HCT116 (cell line): ENCODE measurements around the gene YBEY. TPM values are rescaled to one million over a fixed set of nuclear protein-coding genes. Genes with fewer than 3 reads are reported as not detected.

Experiments used
- ATAC-seq: fragments of 200-7000 bp; cut with Tn5 transposase; 2 replicates; pipeline ENCODE4 v1.9.1; 2020; ENCODE audit warnings: mild to moderate bottlenecking, moderate library complexity
- BruUV-seq: library from RNA; stranded (reverse); fragments of 400-500 nt; replicated peaks from 2 replicates; lab custom pipeline; 2021; lab: Mats Ljungman, UMichigan
- CTCF ChIA-PET: fragments of 300-600 bp; sonication (Branson Sonifier 250); formaldehyde crosslinking; loops from one replicate; lab custom pipeline; 2021; ENCODE audit warnings: antibody characterized with exemption; lab: Charles Lee
- POLR2A ChIA-PET: fragments of 300-600, 350-600 bp; sonication (Branson Sonifier 250); formaldehyde crosslinking; loops from one replicate; lab custom pipeline; 2021; ENCODE audit warnings: antibody characterized with exemption; lab: Charles Lee
- RAD21 ChIA-PET, 2 experiments: fragments of 300-600 bp; sonication (Branson Sonifier 250); formaldehyde crosslinking; loops; one replicate each; lab custom pipeline; 2023; ENCODE audit warnings: low total read pairs in 2 of 2; ENCODE audit not compliant: uncharacterized antibody in 2 of 2, unreplicated experiment in 2 of 2, low non-redundant PET in 1 of 2; lab: Charles Lee
- DNase-seq: peaks from one replicate; pipeline ENCODE4 v3.0.0-alpha.2; 2010; ENCODE audit warnings: low read depth, low spot score
- H2AFZ ChIP-seq: fragments of 200-600 bp; shearing (Covaris generic), sonication (generic); 2 replicates; pipeline ENCODE4 v1.6.1; 2017; ENCODE audit warnings: low read depth, mixed run types, mixed read lengths, antibody characterized with exemption, low read length; ENCODE audit not compliant: poor library complexity, severe bottlenecking
- H3K27ac ChIP-seq: 2 replicates; pipeline ENCODE4 v1.5.1; 2012; ENCODE audit warnings: low read depth, low read length
- H3K27me3 ChIP-seq: fragments of 200-600 bp; sonication (generic); 2 replicates; pipeline ENCODE4 v1.6.1; 2016; ENCODE audit warnings: mixed run types, low read length, mixed read lengths; ENCODE audit not compliant: insufficient read depth
- H3K36me3 ChIP-seq, 2 experiments: fragments of 200-500 bp in 1 of 2; fragments of 200-600 bp in 1 of 2; sonication (Bioruptor generic) in 1 of 2; sonication (generic) in 1 of 2; 2 replicates each; pipeline versions ENCODE4 v1.5.1 to v1.6.1; 2014 to 2016; ENCODE audit warnings: low read length in 2 of 2, inconsistent platforms in 1 of 2, mixed read lengths in 1 of 2, mixed run types in 1 of 2; ENCODE audit not compliant: insufficient read depth in 2 of 2, control insufficient read depth in 1 of 2
- H3K4me1 ChIP-seq, 2 experiments: fragments of 200-600 bp in 1 of 2; sonication (generic) in 1 of 2; 2 replicates each; pipeline versions ENCODE4 v1.5.1 to v1.6.1; 2012 to 2017; ENCODE audit warnings: low read length in 2 of 2, inconsistent platforms in 1 of 2, mild to moderate bottlenecking in 1 of 2, mixed read lengths in 1 of 2, mixed run types in 1 of 2, moderate library complexity in 1 of 2; ENCODE audit not compliant: insufficient read depth in 2 of 2, control insufficient read depth in 1 of 2
- H3K4me2 ChIP-seq: fragments of 200-600 bp; sonication (generic); 2 replicates; pipeline ENCODE4 v1.6.1; 2017; ENCODE audit warnings: mixed run types, low read length, mixed read lengths
- H3K4me3 ChIP-seq, 2 experiments: fragments of 200-600 bp in 1 of 2; sonication (generic) in 1 of 2; replicated peaks in 1 of 2; 2 replicates each; pipeline ENCODE4 v1.5.1; 2011 to 2016; ENCODE audit warnings: low read length in 2 of 2, control low read depth in 1 of 2, low read depth in 1 of 2, mild to moderate bottlenecking in 1 of 2, mixed read lengths in 1 of 2, mixed run types in 1 of 2
- H3K79me2 ChIP-seq: fragments of 200-600 bp; sonication (generic); 2 replicates; pipeline ENCODE4 v1.6.1; 2017; ENCODE audit warnings: mild to moderate bottlenecking, mixed run types, low read length, moderate library complexity, mixed read lengths; ENCODE audit not compliant: insufficient read depth
- H3K9ac ChIP-seq: fragments of 200-600 bp; sonication (generic); 2 replicates; pipeline ENCODE4 v1.6.1; 2016; ENCODE audit warnings: low read length, mixed read lengths
- H3K9me2 ChIP-seq: fragments of 200-600 bp; sonication (generic), shearing (Covaris generic); 2 replicates; pipeline ENCODE4 v1.6.1; 2017; ENCODE audit warnings: mixed run types, mild to moderate bottlenecking, moderate library complexity; ENCODE audit not compliant: insufficient read depth
- H3K9me3 ChIP-seq, 2 experiments: fragments of 200-500 bp in 1 of 2; fragments of 200-600 bp in 1 of 2; sonication (Bioruptor generic) in 1 of 2; sonication (generic) in 1 of 2; 2 replicates each; pipeline ENCODE4 v1.6.1; 2014 to 2017; ENCODE audit warnings: low read length in 2 of 2, mixed read lengths in 2 of 2, inconsistent platforms in 1 of 2, low read depth in 1 of 2, mild to moderate bottlenecking in 1 of 2, mixed run types in 1 of 2, moderate library complexity in 1 of 2; ENCODE audit not compliant: control insufficient read depth in 1 of 2, insufficient read depth in 1 of 2
- H4K20me1 ChIP-seq: fragments of 200-600 bp; sonication (generic), shearing (Covaris generic); 2 replicates; pipeline ENCODE4 v1.6.1; 2017; ENCODE audit warnings: mixed run types, mild to moderate bottlenecking, moderate library complexity; ENCODE audit not compliant: insufficient read depth
- CBX3 ChIP-seq: IDR thresholded peaks from 2 replicates; pipeline ENCODE4 v1.6.1; 2012; ENCODE audit warnings: low read depth
- CEBPB ChIP-seq: IDR thresholded peaks from 2 replicates; pipeline ENCODE4 v1.6.1; 2012; ENCODE audit warnings: low read depth
- EGR1 ChIP-seq: IDR thresholded peaks from 2 replicates; pipeline ENCODE4 v1.6.1; 2012; ENCODE audit warnings: low read depth
- ELF1 ChIP-seq: IDR thresholded peaks from 2 replicates; pipeline ENCODE4 v1.6.1; 2012; ENCODE audit warnings: low read depth, borderline replicate concordance
- EZH2 ChIP-seq: fragments of 200-600 bp; sonication (generic); IDR thresholded peaks from 2 replicates; pipeline ENCODE4 v1.6.1; 2017; ENCODE audit warnings: antibody characterized with exemption, mixed run types
- EZH2phosphoT487 ChIP-seq: fragments of 200-600 bp; IDR thresholded peaks from 2 replicates; pipeline ENCODE4 v1.6.1; 2018; ENCODE audit warnings: antibody characterized with exemption, borderline replicate concordance
- POLR2A ChIP-seq: IDR thresholded peaks from 2 replicates; pipeline ENCODE4 v1.7.0; 2011; ENCODE audit warnings: borderline replicate concordance; ENCODE audit not compliant: insufficient read depth, insufficient read length; ENCODE audit errors: extremely low read depth
- RAD21 ChIP-seq: IDR thresholded peaks from 2 replicates; pipeline ENCODE4 v1.6.1; 2012; ENCODE audit warnings: low read depth, mild to moderate bottlenecking
- SIN3A ChIP-seq: IDR thresholded peaks from 2 replicates; pipeline ENCODE4 v1.6.1; 2012; ENCODE audit warnings: low read depth
- SP1 ChIP-seq: IDR thresholded peaks from 2 replicates; pipeline ENCODE4 v1.6.1; 2012; ENCODE audit warnings: low read depth
- SRF ChIP-seq: IDR thresholded peaks from 2 replicates; pipeline ENCODE4 v1.6.1; 2012; ENCODE audit warnings: low read depth
- TCF7L2 ChIP-seq: IDR thresholded peaks from 2 replicates; pipeline ENCODE4 v1.7.0; 2011; ENCODE audit warnings: borderline replicate concordance, inconsistent platforms; ENCODE audit not compliant: insufficient read depth, insufficient read length; ENCODE audit errors: extremely low read depth
- YY1 ChIP-seq: IDR thresholded peaks from 2 replicates; pipeline ENCODE4 v1.6.1; 2011; ENCODE audit warnings: low read length, low read depth, moderate library complexity, mild to moderate bottlenecking; ENCODE audit not compliant: insufficient replicate concordance; ENCODE audit errors: extremely low read depth
- ZBTB33 ChIP-seq: IDR thresholded peaks from 2 replicates; pipeline ENCODE4 v1.6.1; 2011; ENCODE audit warnings: mild to moderate bottlenecking, low read length, moderate library complexity; ENCODE audit not compliant: insufficient replicate concordance; ENCODE audit errors: extremely low read depth
- intact Hi-C: fragments of 100-400 bp; cut with micrococcal nuclease; formaldehyde crosslinking; loops from 2 replicates; pipeline ENCODE4 v1.10.0; 2022
- total RNA-seq: library from RNA; stranded (reverse); gene quantifications from one replicate; pipeline ENCODE4 v1.2.1, GENCODE V29; 2021; ENCODE audit not compliant: unreplicated experiment
- TF ChIP-seq, protein P1 (sequence below): IDR thresholded peaks from 2 replicates; pipeline ENCODE4 v1.6.1; 2012
- TF ChIP-seq, protein P2 (sequence below): IDR thresholded peaks from 2 replicates; pipeline ENCODE4 v1.6.1; 2012; ENCODE audit warnings: low read depth

The YBEY gene
- total RNA-seq, 1 experiment from 2014 or later = 31.5 TPM

DNA sequence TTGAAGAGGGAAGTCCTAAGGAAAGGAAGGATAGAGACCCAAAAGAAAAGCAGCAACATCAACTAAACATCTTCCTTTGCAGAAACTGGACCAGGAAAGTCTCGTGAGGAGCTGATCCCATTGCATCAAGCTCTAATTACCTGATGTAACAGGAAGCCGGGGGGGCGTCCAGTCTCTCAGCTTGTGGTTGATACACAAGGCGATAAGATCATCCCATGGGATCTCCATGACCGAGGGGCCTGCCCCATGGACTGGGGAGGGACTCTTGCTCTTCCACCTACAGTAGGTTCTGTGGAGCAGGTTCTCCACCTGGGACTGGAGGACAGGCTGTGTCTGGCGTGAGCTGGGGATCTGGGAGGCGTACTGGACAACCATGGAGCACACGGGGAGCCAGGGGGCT is 42.8 kb upstream of the YBEY start:
- BruUV-seq = no TSS peak
- no peak for ATAC-seq
- H3K9me3 ChIP-seq = no peaks in the 10 kb centered on the region
- H2AFZ ChIP-seq = no peak overlapping the region
- ChIA-PET RAD21 (no interaction called here), POLR2A (no interaction called here), CTCF (no interaction called here)
- no peaks in the 10 kb centered on the region for H3K9me2 ChIP-seq
- H3K4me2 ChIP-seq = no peak overlapping the region
- no peak overlapping the region for H3K9ac ChIP-seq
- H3K4me1 ChIP-seq = no peaks in the 10 kb centered on the region
- no peak for TF ChIP-seq CEBPB
- no peak for TF ChIP-seq SRF
- no peaks in the 10 kb centered on the region; the same call in 1 of the 2 replicates for H4K20me1 ChIP-seq
- intact Hi-C loops = no loop called here
- no peaks in the 10 kb centered on the region for H3K27me3 ChIP-seq
- no peak overlapping the region for H3K27ac ChIP-seq
- H3K36me3 ChIP-seq = peaks cover 72 to 85% of the 10 kb centered on the region in 2 experiments
- no peak overlapping the region for H3K4me3 ChIP-seq
- H3K79me2 ChIP-seq = no peaks in the 10 kb centered on the region; the same call in 1 of the 2 replicates
- no peak for DNase-seq

DNA sequence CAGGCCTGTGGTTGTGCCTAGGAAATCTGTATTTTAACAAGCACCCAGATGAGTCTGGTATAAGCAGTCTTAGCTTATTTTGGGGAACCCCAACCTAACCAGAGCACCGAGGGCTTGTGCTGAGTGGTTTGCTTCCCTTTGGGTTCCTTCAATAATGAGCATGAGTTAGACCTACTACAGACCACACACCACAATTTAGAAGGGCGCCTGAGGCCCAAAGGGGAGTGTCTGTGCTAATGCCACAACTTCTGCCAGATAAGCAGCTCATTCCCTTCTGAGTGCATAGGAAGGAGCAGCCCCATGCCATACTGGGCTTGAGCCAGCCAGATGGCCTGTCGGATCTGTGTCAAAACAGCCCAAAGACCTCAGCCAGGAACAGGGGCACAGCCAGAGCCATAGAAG is 42.2 kb upstream of the YBEY start:
- no peak overlapping the region for H3K4me3 ChIP-seq
- ATAC-seq = no peak
- H3K9me2 ChIP-seq = no peaks in the 10 kb centered on the region
- CTCF ChIA-PET = no interaction called here
- DNase-seq = no peak
- intact Hi-C loops = no loop called here
- TF ChIP-seq EZH2phosphoT487 (no peak), ZBTB33 (no peak), SIN3A (no peak), SP1 (no peak), TCF7L2 (no peak), CEBPB (no peak), YY1 (no peak), EZH2 (no peak), SRF (no peak), POLR2A (no peak), ELF1 (no peak), RAD21 (no peak), EGR1 (no peak), CBX3 (no peak)
- TF ChIP-seq, protein P1, sequence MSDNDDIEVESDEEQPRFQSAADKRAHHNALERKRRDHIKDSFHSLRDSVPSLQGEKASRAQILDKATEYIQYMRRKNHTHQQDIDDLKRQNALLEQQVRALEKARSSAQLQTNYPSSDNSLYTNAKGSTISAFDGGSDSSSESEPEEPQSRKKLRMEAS = no peak
- TF ChIP-seq, protein P2, sequence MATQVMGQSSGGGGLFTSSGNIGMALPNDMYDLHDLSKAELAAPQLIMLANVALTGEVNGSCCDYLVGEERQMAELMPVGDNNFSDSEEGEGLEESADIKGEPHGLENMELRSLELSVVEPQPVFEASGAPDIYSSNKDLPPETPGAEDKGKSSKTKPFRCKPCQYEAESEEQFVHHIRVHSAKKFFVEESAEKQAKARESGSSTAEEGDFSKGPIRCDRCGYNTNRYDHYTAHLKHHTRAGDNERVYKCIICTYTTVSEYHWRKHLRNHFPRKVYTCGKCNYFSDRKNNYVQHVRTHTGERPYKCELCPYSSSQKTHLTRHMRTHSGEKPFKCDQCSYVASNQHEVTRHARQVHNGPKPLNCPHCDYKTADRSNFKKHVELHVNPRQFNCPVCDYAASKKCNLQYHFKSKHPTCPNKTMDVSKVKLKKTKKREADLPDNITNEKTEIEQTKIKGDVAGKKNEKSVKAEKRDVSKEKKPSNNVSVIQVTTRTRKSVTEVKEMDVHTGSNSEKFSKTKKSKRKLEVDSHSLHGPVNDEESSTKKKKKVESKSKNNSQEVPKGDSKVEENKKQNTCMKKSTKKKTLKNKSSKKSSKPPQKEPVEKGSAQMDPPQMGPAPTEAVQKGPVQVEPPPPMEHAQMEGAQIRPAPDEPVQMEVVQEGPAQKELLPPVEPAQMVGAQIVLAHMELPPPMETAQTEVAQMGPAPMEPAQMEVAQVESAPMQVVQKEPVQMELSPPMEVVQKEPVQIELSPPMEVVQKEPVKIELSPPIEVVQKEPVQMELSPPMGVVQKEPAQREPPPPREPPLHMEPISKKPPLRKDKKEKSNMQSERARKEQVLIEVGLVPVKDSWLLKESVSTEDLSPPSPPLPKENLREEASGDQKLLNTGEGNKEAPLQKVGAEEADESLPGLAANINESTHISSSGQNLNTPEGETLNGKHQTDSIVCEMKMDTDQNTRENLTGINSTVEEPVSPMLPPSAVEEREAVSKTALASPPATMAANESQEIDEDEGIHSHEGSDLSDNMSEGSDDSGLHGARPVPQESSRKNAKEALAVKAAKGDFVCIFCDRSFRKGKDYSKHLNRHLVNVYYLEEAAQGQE = no peak
- H3K4me2 ChIP-seq = no peak overlapping the region
- H3K27ac ChIP-seq = no peak overlapping the region
- no peak overlapping the region for H2AFZ ChIP-seq
- no peaks in the 10 kb centered on the region for H3K27me3 ChIP-seq
- no peak overlapping the region for H3K9ac ChIP-seq
- RAD21 ChIA-PET = no interaction called here
- POLR2A ChIA-PET = no interaction called here
- H3K36me3 ChIP-seq = peaks cover 70 to 82% of the 10 kb centered on the region in 2 experiments
- no TSS peak for BruUV-seq
- no peaks in the 10 kb centered on the region for H3K9me3 ChIP-seq
- no peaks in the 10 kb centered on the region; the same call in 1 of the 2 replicates for H3K79me2 ChIP-seq
- no peaks in the 10 kb centered on the region for H3K4me1 ChIP-seq
- no peaks in the 10 kb centered on the region for H4K20me1 ChIP-seq
